Breast epithelium (tissue), 3 donors: Measurements from ENCODE around the gene MAGED1.

Experiments
- POLR2A ChIP-seq: fragments of 450-650 bp; IDR thresholded peaks from one replicate; pipeline ENCODE4 v1.6.1; 2016; ENCODE audit warnings: antibody characterized with exemption, mild to moderate bottlenecking, moderate library complexity
- POLR2AphosphoS5 ChIP-seq, 3 donors: sonication (generic); formaldehyde crosslinking; IDR thresholded peaks; one replicate each; pipeline ENCODE4 v1.6.1; 2017; ENCODE audit warnings: antibody characterized with exemption in 3 of 3

- TF ChIP-seq POLR2AphosphoS5 (IDR thresholded peaks at IDR 0.05), result no peak
- no peak for TF ChIP-seq POLR2A
These were observed 38.2 kb downstream of the MAGED1 start for GRCh38 chrX:51931566-51932150.
